ENCODE results near the gene KIRREL3. TPM values are rescaled to one million over a fixed set of nuclear protein-coding genes. Genes with fewer than 3 reads are reported as not detected.

Gene KIRREL3
- total RNA-seq, 1 experiment from 2014 or later, result 2.2 TPM

DNA sequence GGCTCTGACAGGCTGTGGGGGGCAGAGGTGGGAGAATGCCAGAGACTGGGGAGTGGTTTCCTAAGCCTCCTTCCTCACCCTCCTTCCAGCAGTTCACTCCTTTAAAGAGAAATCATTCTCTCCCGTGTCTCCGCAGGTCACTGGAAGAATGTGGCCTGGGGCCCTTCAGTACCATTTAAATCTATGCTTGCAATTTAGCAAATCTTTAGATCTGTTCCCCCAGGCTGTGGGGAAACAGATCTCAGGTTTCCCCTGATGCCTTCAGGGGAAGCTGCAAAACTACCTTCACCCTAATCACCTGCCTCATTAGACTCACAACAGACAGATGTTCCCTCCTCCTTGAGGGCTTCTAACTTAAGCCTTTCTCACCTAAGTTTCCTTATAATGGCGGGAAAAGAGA is 55.3 kb downstream of the KIRREL3 start:
- Histone ChIP-seq H3K4me3 (no peak overlapping the region), H3F3A (ENCODE audit: insufficient read depth, low read depth) (no peaks in the 10 kb centered on the region), H3K27me3 (ENCODE audit: insufficient read depth, low read depth) (peaks cover 55% of the 10 kb centered on the region), H3K9me2 (ENCODE audit: insufficient read depth) (no peaks in the 10 kb centered on the region), H4K20me1 (ENCODE audit: insufficient read depth) (no peaks in the 10 kb centered on the region), H3K27ac (no peak overlapping the region), H3K9me3 (ENCODE audit: insufficient read depth, low read depth) (no peaks in the 10 kb centered on the region), H3K36me3 (ENCODE audit: low read depth) (no peaks in the 10 kb centered on the region), H2AFZ (no peak overlapping the region), H3K4me1 (replicated peaks; ENCODE audit: insufficient read depth) (no peaks in the 10 kb centered on the region), H3K79me2 (ENCODE audit: low read depth) (no peaks in the 10 kb centered on the region), H3K4me2 (no peak overlapping the region)
- DNase-seq, result no peak
- no peak for TF ChIP-seq EZH2 (IDR thresholded peaks at IDR 0.05; ENCODE audit: low read depth)
- TF ChIP-seq, protein P1, sequence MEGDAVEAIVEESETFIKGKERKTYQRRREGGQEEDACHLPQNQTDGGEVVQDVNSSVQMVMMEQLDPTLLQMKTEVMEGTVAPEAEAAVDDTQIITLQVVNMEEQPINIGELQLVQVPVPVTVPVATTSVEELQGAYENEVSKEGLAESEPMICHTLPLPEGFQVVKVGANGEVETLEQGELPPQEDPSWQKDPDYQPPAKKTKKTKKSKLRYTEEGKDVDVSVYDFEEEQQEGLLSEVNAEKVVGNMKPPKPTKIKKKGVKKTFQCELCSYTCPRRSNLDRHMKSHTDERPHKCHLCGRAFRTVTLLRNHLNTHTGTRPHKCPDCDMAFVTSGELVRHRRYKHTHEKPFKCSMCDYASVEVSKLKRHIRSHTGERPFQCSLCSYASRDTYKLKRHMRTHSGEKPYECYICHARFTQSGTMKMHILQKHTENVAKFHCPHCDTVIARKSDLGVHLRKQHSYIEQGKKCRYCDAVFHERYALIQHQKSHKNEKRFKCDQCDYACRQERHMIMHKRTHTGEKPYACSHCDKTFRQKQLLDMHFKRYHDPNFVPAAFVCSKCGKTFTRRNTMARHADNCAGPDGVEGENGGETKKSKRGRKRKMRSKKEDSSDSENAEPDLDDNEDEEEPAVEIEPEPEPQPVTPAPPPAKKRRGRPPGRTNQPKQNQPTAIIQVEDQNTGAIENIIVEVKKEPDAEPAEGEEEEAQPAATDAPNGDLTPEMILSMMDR (conservative IDR thresholded peaks at IDR 0.05), result no peak
- ChIA-PET POLR2A (ENCODE audit: unreplicated experiment) (no interaction called here), CTCF (no interaction called here)
- no TSS peak for BruUV-seq (replicated peaks)
- intact Hi-C loops (cut with micrococcal nuclease; ENCODE audit: unreplicated experiment), result no loop called here

DNA sequence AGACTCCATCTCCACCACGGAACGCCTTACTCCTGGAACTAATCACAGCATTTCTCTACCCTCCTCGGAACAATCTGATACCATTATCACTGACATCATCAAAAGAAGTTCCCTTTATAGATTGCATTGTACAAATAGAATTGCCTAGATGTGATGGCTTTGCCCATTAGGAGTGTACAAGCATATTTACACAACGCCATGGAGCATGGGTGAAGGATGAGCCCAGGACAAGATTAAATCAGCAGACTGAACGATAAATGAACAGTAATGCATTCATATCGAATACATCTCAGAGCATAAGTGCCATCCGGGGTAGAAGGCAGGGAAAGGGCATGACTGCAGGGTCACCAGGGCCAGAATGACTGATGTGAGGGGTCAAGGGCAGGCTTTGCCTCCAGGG is 57.3 kb downstream of the KIRREL3 start:
- Histone ChIP-seq H2AFZ (no peak overlapping the region), H3K9me2 (ENCODE audit: insufficient read depth) (no peaks in the 10 kb centered on the region), H3K79me2 (ENCODE audit: low read depth) (no peaks in the 10 kb centered on the region), H3K36me3 (ENCODE audit: low read depth) (no peaks in the 10 kb centered on the region), H3K4me1 (replicated peaks; ENCODE audit: insufficient read depth) (no peaks in the 10 kb centered on the region), H3K27ac (no peak overlapping the region), H3K4me2 (no peak overlapping the region), H3K27me3 (ENCODE audit: insufficient read depth, low read depth) (peaks cover 57% of the 10 kb centered on the region), H3F3A (ENCODE audit: insufficient read depth, low read depth) (no peaks in the 10 kb centered on the region), H3K4me3 (no peak overlapping the region), H4K20me1 (ENCODE audit: insufficient read depth) (no peaks in the 10 kb centered on the region), H3K9me3 (ENCODE audit: insufficient read depth, low read depth) (no peaks in the 10 kb centered on the region)
- intact Hi-C loops (cut with micrococcal nuclease; ENCODE audit: unreplicated experiment), result no loop called here
- BruUV-seq (replicated peaks), result no TSS peak
- ChIA-PET POLR2A (ENCODE audit: unreplicated experiment) (no interaction called here), CTCF (no interaction called here)
- no peak for DNase-seq
- TF ChIP-seq, protein P1 (conservative IDR thresholded peaks at IDR 0.05), result no peak
- TF ChIP-seq EZH2 (IDR thresholded peaks at IDR 0.05; ENCODE audit: low read depth), result no peak

DNA sequence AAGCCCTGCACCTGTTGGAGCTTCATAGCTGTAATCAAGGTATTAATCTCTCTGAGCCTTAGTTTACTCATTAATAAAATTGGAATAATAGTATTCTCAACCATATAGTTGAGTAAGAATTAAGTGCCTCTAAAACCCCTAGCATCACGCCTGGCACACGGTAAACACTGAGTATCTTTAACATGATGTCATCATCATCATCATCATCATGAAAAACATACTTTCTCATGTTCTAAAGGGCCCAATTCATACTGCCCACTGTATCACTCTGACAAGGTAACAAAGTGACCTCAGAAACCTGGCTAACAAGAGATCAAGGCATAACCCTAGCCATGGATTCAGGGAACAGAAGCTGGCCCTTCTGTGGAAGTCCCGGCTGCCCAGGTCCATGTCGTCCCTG is 58.4 kb downstream of the KIRREL3 start:
- ChIA-PET POLR2A (ENCODE audit: unreplicated experiment) (no interaction called here), CTCF (no interaction called here)
- H3K9me2 ChIP-seq (ENCODE audit: insufficient read depth), result no peaks in the 10 kb centered on the region
- no peak overlapping the region for H3K27ac ChIP-seq
- H3K9me3 ChIP-seq (ENCODE audit: insufficient read depth, low read depth), result no peaks in the 10 kb centered on the region
- no peaks in the 10 kb centered on the region for H3F3A ChIP-seq (ENCODE audit: insufficient read depth, low read depth)
- intact Hi-C loops (cut with micrococcal nuclease; ENCODE audit: unreplicated experiment), result no loop called here
- H3K27me3 ChIP-seq (ENCODE audit: insufficient read depth, low read depth), result peaks cover 58% of the 10 kb centered on the region
- no peak overlapping the region for H3K4me2 ChIP-seq
- no peaks in the 10 kb centered on the region for H3K79me2 ChIP-seq (ENCODE audit: low read depth)
- H2AFZ ChIP-seq, result no peak overlapping the region
- no TSS peak for BruUV-seq (replicated peaks)
- no peaks in the 10 kb centered on the region for H4K20me1 ChIP-seq (ENCODE audit: insufficient read depth)
- H3K4me1 ChIP-seq (replicated peaks; ENCODE audit: insufficient read depth), result no peaks in the 10 kb centered on the region
- H3K4me3 ChIP-seq, result no peak overlapping the region
- no peak for TF ChIP-seq EZH2 (IDR thresholded peaks at IDR 0.05; ENCODE audit: low read depth)
- TF ChIP-seq, protein P1 (conservative IDR thresholded peaks at IDR 0.05), result no peak
- DNase-seq, result no peak
- no peaks in the 10 kb centered on the region for H3K36me3 ChIP-seq (ENCODE audit: low read depth)
